ENCODE measurements around the gene INPPL1.

The INPPL1 gene

GRCh38 chr11:72216638-72217037 is 7.9 kb upstream of the INPPL1 start, which contains the start of gene FOLR2:
TSS of gene FOLR2 (plus strand) at chr11:72216794. CDS start at chr11:72218585, 1,791 bp downstream.
- no peak for DNase-seq (ENCODE audit: low read depth in 2 of 2)

- no peak for DNase-seq (ENCODE audit: low read depth in 2 of 2)
These were observed 6.7 kb upstream of the INPPL1 start for GRCh38 chr11:72217841-72218240.

GRCh38 chr11:72218251-72218745 is 6.3 kb upstream of the INPPL1 start:
- no peak for DNase-seq (ENCODE audit: low read depth in 2 of 2)

GRCh38 chr11:72220696-72221363 is 3.7 kb upstream of the INPPL1 start:
- no peak for DNase-seq (ENCODE audit: low read depth in 2 of 2)

- DNase-seq (ENCODE audit: low read depth in 2 of 2), result no peak
These were observed 3.0 kb upstream of the INPPL1 start for GRCh38 chr11:72221386-72222075.

GRCh38 chr11:72222106-72222891 is 2.3 kb upstream of the INPPL1 start:
- no peak for DNase-seq (ENCODE audit: low read depth in 2 of 2)

- peak; percentile 81 to 91 for DNase-seq (ENCODE audit: low read depth in 2 of 2)
These were observed 1.5 kb upstream of the INPPL1 start for GRCh38 chr11:72222907-72223614.

- peak in 1 of 2 donors; percentile 52 for DNase-seq (ENCODE audit: low read depth in 2 of 2)
These were observed 678 bp upstream of the INPPL1 start for GRCh38 chr11:72223615-72224563.

GRCh38 chr11:72225411-72225951 is 914 bp downstream of the INPPL1 start:
- peak; percentile 10 to 20 for DNase-seq (ENCODE audit: low read depth in 2 of 2)

GRCh38 chr11:72226701-72227100 is 2.1 kb downstream of the INPPL1 start:
- no peak for DNase-seq (ENCODE audit: low read depth in 2 of 2)

GRCh38 chr11:72227316-72228228 is 3.0 kb downstream of the INPPL1 start:
- no peak for DNase-seq (ENCODE audit: low read depth in 2 of 2)

- DNase-seq (ENCODE audit: low read depth in 2 of 2), result no peak
These were observed 3.8 kb downstream of the INPPL1 start for GRCh38 chr11:72228229-72228843.

- DNase-seq (ENCODE audit: low read depth in 2 of 2), result no peak
These were observed 4.3 kb downstream of the INPPL1 start for GRCh38 chr11:72228844-72229231.

- no peak for DNase-seq (ENCODE audit: low read depth in 2 of 2)
These were observed 4.9 kb downstream of the INPPL1 start for GRCh38 chr11:72229336-72229924.

GRCh38 chr11:72229925-72230763 is 5.6 kb downstream of the INPPL1 start:
- DNase-seq (ENCODE audit: low read depth in 2 of 2), result no peak

GRCh38 chr11:72230764-72231365 is 6.3 kb downstream of the INPPL1 start:
- DNase-seq (ENCODE audit: low read depth in 2 of 2), result no peak

Measured in stimulated activated CD8-positive, alpha-beta memory T cell treated with anti-CD3 and anti-CD28 coated beads, Interleukin-7, amount 100 ng/mL, for 4 hours (primary cell).